HG03439 (cell line): ENCODE measurements around the gene ZBTB20.
"Not testable (repeated sequence)": the region's sequence is repeated elsewhere in the genome, so short reads cannot be mapped to it uniquely, and the experiment has no call there.

Experiments used
- ATAC-seq: cut with Tn5 transposase; IDR thresholded peaks from one replicate; pipeline ENCODE4 v1.9.1; 2021; ENCODE audit warnings: mild to moderate bottlenecking, moderate library complexity; ENCODE audit not compliant: unreplicated experiment

The ZBTB20 gene

DNA sequence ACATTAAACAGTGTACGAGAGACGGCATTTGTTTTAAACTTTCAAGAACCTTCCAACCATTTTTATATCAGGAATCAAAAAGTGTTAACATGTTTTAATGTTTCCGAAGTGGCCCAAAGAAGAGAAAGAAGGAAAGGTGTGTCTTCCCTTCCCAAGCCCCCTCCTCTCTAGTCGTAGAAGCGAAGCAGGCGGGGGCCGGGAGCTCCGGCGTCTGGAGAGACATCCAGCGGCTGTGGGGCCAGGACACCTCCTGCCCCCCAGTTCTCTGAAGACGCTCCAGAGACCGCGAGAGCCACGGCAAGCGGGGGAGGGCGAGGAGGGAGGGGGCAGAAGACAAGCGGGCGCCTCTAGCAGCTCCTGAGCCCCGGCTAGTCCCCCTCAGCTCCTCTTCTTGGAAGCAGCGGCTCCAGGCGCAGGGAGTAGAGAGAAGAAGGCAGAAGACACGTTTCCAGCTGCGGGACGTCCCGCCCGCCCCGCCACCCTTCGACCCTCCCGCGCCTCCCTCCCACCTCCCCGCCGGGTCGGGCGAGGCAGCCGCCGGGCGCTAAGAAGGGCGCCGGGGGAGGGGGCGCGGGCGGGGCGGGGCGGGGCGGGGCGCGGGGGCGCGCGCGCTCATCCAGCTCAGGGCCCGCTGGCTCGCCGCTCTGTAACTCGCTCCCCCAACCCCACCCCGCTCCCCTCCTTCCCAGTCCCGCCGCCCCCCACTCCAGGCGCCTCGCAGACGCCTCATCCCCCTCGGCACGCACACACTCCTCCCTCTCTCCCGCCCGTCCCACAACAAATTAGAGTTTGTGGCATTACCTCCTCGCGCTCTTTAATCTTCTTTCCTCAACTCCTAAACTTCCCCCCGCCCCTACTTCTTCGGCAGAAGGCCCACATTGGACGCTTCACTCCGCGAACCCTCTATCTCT lies at the start of gene ZBTB20:
ZBTB20 (minus strand) TSS at position 871 of the 911 bp plus-strand sequence.
- peak; percentile 25 for ATAC-seq

DNA sequence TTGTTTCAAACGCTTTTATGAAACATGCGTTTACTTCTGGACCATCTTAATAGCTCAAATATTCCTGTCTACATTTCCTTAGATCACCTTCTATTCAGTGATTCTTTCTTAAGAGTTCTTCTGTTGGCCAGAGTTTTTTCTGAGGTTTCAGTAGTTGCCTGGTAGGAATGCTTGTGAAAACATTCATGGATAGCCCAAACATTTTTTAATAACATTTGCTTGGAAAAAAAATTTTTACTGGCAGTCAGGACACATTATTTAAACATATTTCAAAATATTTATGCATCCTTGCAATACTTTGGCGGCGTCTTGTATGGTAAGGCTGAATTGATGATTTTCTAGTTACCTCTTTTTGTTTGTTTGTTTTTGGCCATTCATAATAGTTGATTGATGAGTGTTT lies 47.4 kb upstream of the ZBTB20 start:
- ATAC-seq: no peak

DNA sequence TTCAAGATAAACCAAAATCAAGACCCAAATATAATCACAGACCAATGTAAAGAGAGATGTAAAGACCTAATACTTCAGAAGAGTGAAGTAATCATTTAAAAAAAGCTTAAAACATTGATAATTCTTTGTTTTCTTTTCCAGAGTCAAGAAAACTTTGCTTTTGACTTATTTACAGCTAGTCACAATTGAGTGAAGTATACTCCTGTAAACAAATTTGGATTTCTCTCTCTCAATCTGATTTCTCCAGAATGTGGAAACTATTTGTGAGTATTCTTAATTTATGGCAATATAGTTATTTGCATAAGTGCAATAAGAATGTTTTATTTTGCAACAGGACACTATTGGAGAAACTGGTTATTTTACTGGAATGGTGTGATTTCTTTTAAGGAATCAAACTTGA lies 43.7 kb upstream of the ZBTB20 start:
- ATAC-seq: no peak

DNA sequence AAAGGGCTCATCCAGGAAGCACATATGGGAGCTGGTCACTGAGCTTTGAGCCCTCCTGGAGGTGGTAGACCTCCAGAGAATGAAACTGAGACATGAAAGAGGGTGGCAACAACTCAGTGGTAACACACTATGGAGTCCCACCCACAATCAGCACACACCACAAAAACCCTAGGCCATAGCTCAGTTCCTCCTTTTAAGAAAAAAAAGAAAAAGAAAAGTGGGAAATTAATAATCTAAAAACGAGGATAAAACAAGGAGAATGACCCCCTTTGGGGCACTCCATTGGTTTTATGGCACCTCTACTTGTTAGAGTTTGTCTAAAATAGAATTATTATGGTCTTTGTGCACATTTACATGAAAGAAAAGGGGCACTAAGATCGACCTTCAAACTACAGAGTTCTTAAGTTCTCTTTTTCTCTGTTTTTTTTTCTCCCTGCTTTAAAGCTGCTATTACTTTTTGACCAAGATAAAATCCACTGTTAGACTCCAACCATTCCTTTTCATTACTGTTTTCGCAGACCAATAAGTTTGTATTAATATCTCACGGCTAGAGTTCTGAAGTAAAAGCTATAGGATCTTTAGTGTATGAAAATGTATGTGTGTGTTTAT lies 40.2 kb upstream of the ZBTB20 start:
- peak; percentile 100 for ATAC-seq

DNA sequence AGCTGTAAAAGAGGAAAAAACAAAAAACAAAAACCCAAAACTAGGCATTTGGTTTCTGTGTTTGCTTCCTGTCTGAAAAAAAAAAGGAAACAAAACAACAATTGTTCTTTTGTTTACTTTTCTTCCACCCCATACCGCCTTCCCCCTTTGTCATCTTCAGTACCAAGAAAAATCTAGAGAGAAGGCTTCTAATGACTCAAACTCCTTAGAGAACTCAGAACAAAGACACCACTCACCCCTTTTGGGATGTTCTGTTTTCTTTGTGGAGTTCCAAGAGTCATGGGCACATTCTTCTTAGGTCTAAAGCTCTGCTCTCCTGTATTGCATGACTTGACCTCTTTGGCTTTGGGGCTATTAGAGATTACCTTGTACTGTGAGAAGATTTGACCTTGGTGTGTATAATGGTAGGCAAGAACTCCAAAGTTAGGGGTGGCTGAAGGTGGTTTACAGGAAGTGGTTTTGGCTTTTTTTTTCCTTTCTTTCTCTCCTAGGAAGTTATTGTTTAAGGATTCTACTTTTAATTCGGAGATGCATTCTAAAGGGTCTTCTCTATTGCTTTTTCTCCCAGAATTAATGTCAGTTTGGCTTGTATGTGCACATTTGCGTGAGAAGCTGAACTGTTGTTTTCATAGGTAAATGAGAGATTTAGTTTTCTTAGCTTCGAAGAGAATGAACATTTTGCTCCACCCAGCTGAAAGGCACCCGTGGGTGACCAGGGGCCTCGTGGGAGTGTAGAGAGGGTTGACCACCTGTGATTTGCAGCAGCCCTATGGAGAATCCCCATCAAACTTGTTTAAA lies 39.5 kb upstream of the ZBTB20 start:
- peak; percentile 47 for ATAC-seq

DNA sequence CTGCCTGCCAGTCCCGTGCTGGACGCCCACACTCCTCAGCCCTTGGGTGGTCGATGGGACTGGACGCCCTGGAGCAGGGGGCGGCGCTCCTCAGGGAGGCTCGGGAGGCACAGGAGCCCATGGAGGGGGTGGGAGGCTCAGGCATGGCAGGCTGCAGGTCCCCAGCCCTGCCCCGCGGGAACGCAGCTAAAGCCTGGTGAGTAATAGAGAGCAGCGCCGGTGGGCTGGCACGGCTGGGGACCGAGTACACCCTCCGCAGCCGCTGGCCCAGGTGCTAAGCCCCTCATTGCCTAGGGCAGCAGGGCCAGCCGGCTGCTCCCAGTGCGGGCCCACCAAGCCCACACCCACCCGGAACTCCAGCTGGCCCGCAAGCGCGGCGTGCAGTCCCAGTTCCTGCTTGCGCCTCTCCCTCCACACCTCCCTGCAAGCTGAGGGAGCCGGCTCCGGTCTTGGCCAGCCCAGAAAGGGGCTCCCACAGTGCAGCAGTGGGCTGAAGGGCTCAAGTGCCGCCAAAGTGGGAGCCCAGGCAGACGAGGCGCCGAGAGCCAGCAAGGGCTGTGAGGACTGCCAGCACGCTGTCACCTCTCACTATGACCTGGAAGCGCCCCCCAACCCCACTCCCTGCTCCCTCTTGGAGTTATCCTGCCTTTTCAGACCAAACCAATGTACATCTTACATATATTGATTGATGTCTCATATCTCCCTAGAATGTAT lies 37.9 kb upstream of the ZBTB20 start:
- not testable (repeated sequence) for ATAC-seq

DNA sequence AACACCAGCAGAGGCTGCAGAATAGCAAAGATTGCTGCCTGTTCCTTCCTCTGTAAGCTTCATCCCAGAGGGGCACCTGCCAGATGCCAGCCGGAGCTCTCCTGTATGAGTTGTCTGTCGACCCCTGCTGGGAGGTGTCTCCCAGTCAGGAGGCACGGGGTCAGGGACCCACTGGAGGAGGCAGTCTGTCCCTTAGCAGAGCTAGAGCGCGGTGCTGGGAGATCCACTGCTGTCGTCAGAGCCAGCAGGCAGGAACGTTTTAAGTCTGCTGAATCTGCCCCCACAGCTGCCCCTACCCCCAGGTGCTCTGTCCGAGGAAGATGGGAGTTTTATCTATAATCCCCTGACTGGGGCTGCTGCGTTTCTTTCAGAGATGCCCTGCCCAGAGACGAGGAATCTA lies 31.8 kb upstream of the ZBTB20 start:
- ATAC-seq: not testable (repeated sequence)

DNA sequence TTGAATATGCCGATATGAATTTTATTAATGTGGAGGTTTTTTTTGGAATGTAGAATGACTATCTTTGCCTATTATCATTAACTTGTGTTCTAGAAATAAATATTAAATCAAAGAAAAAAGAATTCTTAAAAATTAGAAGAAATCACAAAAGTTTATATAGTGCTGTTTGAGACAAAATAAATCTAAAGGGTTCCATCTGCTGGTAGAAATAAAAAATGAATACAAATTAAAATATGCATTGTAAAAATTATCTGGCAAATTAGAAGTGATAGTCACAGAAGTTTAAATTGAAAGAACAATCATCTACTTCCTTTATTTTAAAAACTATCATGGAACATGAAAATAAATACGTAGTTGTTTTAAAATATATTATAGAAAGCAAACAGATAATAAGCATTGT lies 22.7 kb upstream of the ZBTB20 start:
- no peak for ATAC-seq

DNA sequence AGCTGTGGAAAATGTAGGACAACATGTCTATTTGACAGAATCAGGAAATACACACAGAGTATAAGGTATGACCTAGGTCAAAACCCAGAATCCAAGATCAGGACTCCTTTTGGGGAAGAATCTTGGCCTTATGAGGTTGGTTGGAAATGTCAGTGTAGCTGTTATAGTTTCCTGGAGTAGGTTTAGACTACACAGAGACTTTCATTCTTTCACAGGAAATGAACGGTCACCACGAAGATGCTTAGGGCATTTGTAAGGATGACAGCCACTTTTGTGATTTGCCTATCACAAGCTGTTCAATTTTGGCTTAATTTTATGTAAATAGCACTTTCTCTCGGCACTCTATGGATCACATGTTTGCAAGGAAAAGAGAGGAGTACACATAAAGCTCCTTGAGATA lies 18.6 kb upstream of the ZBTB20 start:
- ATAC-seq: no peak

DNA sequence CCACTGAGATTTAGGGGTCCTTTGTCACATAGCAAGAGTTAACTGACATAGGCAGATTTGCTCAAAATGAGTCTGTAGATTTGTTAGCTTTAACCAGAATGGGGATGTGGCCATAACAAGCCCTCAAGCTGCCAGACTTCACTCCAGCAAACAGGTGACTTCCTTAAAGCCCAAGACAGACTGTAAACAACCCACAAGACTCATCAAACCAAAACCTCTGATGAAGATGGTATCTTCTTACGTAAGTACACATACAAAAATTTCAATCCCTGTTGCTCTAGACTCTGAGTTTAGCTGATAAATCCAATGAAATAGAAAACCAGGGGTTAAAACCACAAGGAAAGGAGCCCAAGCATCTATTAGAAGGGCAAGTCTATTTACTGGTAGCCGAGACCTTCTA lies 18.2 kb upstream of the ZBTB20 start:
- ATAC-seq: no peak

DNA sequence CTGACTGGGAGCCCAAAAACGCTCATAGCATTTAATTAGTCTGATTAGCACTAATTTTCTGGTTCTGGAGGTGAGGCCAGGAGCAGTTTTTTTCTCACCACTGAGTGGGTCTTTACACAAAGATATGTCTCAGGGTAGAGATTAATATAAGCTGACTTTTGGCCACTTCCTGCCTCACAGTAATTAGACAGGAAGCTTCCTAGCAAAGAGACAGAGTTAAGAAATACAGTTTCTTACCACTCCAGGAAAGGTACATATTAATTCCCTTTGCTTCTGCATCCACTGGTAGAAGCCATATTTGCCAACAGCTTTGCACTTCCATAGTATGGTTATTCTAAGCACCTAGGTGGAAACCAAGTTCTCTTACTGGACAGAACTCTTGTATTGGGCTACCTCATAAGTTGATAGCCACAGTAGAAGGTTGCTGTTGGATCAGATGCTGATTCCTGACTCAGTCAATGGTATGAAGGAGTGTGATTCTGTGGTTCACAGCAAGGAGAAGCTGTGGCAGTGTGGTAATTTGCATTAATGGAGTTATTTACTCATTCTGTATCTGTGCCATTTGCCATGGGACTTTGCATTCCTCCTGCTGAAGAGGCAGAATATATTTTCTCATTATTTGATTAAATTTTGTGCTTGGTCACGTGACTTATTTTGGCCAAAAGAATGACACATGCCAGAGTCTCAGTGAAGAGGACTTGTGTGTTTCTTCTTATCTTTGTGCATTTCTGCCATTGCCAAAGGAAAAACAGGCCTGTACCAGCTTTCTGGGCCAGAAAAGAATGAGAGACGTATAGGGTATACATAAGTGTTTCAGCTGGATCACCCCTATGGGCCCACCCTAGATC lies 17.5 kb upstream of the ZBTB20 start:
- no peak for ATAC-seq

DNA sequence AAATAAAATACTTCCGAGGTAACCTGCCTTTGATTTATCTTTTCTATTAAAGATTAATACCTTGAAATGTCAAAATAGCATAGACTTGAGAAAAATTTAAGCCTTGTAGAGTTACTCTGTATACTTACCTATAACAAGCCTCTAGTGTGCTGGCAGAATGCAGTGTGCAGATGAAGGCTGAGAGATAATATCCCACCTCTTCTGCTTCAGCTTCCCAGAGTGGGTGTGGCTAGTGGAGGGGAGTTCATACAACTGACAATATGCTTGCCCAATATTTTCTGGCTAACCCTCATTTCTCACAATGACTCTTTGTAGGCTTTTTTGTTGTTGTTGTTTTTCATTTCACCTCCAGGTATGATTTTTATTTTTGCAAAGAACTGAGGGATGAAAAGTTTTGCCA lies 15.7 kb upstream of the ZBTB20 start:
- no peak for ATAC-seq

DNA sequence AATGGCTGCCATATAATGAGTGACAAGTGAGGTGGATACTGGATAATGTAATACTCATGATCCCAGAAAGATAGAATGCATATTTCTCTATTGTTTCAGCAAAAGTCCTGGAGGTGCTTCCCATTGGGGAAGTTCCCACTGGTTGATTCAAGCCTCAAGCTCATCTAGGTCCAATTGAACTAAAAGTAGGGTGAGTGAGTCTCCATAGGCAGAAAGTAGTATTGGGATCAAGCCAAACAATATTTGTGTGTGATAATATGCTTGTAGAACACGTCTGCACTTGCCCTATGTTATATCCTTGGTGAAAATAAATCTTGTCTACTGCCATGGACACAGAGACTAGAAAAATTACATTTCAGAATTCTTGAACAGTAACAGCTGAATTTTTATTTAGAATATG lies 14.8 kb upstream of the ZBTB20 start:
- no peak for ATAC-seq

DNA sequence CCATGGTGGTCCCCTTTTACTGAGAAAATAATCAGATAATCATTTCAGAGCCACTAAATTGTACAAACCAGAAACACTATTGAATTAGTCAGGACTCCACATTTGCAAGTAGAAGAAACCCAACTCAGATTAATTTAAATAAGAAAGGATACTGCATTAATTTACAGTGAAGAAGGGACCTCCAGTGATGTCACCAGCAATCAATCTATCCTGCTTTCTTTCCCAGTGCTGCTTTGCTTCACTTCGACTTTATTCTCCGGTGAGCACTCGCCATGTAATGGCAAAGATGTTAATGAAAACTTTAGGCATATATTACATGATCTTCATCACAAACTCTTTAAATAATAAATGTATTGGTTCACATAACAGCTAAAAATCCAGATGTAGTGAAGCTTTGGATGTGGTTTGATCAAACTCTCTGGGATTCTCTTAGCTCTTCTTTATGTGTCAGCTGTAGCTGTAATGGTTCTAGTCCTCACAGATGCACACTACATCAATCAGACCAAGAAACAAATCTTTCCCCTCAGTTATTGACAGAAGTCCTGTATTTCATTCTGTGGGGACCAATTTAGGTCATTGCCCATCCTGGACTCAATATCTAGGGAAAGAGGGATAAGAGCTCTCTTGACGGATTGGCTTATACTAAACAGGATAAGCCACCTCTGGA lies 14.2 kb upstream of the ZBTB20 start:
- no peak for ATAC-seq

DNA sequence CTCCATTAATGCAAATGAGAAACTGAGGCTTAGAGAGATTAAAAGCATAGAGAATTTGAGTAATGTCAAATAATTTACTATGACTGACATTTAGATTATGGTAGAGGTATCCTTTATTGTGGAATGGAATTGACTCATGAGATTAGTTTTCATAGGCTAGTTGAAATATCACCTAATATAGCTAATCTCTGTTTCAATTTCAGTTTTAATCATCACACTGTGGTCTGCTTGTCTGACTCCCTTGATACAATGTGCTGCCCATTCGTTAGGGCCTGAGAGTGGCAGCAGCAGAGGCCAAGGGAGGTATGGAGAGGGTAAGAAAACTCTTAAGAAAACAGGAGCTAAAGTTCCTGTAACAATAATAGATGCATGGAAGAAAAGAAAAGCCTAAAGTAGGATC lies 13.2 kb upstream of the ZBTB20 start:
- ATAC-seq: peak; percentile 100

DNA sequence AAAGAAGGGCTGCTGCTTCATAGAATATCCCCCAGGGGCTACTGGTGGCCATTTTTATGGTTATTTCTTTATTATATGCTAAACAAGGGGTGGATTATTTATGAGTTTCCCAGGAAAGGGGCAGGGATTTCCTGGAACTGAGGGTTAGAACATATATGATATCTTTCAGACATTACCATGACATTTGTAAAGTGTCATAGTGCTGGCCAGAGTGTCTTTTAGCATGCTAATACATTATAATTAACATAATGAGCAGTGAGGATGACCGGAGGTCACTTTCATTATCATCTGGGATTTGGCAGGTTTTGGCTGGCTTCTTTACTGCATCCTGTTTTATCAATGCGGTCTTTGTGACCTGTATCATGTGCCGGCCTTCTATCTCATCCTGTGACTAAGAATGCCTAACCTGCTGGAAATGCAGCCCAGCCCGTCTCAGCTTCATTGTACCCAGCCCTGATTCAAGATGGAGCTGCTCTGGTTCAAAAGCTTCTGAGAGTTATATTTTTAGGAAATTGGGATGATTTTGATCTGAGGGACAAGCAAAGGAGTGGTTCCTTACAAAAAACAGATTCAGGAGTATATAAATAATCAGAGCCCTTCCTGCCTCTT lies 9.1 kb upstream of the ZBTB20 start:
- ATAC-seq: no peak

DNA sequence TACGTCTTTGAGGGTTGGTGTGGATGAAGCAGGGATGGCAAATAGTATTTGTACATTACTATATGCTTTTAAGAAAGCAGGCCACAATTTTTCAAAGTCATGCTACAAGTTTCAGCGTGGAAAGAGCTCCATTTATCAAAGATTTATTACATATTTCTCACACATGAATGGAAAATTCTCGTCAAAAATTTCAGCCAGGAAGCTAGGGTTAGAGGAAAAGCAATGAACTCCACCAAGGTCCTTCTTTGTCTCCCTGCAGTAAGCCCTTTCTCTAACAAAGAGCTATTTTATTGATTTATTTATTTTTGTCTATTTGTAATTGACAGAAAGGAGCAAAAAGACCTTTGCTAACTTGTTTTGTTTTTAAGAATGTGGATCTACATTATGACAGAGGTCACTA lies 7.5 kb upstream of the ZBTB20 start:
- no peak for ATAC-seq

DNA sequence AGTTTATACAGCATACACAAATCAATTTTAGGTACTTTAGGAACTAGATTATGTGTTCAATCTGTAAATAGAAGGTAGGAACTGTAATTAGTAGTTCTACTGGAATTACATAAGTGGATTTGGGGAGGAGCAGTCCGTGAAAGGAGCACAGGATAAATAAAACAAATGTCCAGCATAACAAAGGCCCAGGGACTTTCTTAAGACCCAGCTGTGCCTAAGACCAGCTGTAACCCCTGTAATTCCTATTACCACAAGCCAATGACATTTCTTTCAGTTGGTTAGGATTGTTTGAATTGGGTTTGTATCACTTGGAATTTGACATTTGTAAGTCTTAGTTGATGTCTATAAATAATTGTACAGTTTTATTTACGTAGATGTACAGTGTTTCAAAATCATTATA lies 4.8 kb upstream of the ZBTB20 start:
- no peak for ATAC-seq

DNA sequence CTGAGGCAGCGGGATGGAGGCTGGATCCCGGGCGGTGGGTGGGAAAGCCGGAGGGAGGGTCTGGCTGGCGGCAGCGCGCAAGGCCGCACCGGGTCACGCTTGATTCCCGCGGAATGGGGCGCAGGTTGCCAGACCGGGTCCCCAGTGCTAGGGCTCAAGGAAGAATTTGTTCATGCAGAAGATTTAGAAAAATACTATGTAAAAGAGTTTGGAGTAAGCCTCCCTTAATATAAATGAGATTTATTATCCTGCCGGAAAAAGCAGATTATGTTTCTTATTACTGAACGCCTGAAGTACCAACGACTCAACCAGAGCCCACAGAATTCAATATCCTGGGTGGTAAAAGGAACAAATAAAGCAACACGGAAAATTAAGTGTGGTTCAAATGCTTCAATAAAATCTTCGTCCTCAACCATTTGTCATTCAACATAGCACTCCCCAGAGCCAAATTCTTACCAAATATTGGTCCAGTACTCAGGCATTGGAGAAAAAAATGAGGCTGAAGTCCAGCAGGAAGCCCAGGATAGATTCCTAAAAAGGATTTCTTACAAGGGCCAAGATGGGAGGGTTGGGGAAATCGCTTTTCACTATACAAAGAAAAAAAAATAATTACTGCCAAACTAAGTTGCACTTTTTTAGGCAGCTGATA lies 1.2 kb upstream of the ZBTB20 start:
- peak; percentile 7 for ATAC-seq
